NCI-H69 (cell line): ENCODE measurements around the gene ACSL3.
"Not testable (repeated sequence)": the region's sequence is repeated elsewhere in the genome, so short reads cannot be mapped to it uniquely, and the experiment has no call there.

Experiments used
- DNase-seq: peaks from one replicate; lab custom pipeline; 2025; lab: John Stamatoyannopoulos, UW

Gene ACSL3

GRCh38 chr2:222860740-222861410 is at the start of gene ACSL3:
ACSL3 (plus strand) TSS chr2:222861036; CDS start chr2:222908773, 47,737 bp downstream.
- DNase-seq, result peak; percentile 94

- no peak for DNase-seq
Measured at GRCh38 chr2:222811828-222812227, 49.0 kb upstream of the ACSL3 start.

- DNase-seq, result no peak
Measured at GRCh38 chr2:222813177-222813843, 47.5 kb upstream of the ACSL3 start.

GRCh38 chr2:222819722-222820333 is 41.0 kb upstream of the ACSL3 start:
- DNase-seq, result no peak

- DNase-seq, result no peak
Measured at GRCh38 chr2:222823183-222823930, 37.5 kb upstream of the ACSL3 start.

- no peak for DNase-seq
Measured at GRCh38 chr2:222825031-222825430, 35.8 kb upstream of the ACSL3 start.

GRCh38 chr2:222827417-222827816 is 33.4 kb upstream of the ACSL3 start:
- no peak for DNase-seq

- DNase-seq, result no peak
Measured at GRCh38 chr2:222828572-222828971, 32.3 kb upstream of the ACSL3 start.

- DNase-seq, result no peak
Measured at GRCh38 chr2:222830164-222830563, 30.7 kb upstream of the ACSL3 start.

GRCh38 chr2:222833410-222833809 is 27.4 kb upstream of the ACSL3 start:
- DNase-seq, result peak; percentile 3

GRCh38 chr2:222835143-222835822 is 25.6 kb upstream of the ACSL3 start:
- DNase-seq, result peak; percentile 56

GRCh38 chr2:222835823-222836151 is 25.0 kb upstream of the ACSL3 start:
- no peak for DNase-seq

- no peak for DNase-seq
Measured at GRCh38 chr2:222837643-222838056, 23.2 kb upstream of the ACSL3 start.

GRCh38 chr2:222840060-222840802 is 20.6 kb upstream of the ACSL3 start:
- no peak for DNase-seq

- DNase-seq, result peak; percentile 47
Measured at GRCh38 chr2:222842491-222843174, 18.2 kb upstream of the ACSL3 start.

- DNase-seq, result no peak
Measured at GRCh38 chr2:222844323-222844722, 16.5 kb upstream of the ACSL3 start.

GRCh38 chr2:222845314-222845713 is 15.5 kb upstream of the ACSL3 start:
- not testable (repeated sequence) for DNase-seq

GRCh38 chr2:222846003-222846402 is 14.8 kb upstream of the ACSL3 start:
- no peak for DNase-seq

GRCh38 chr2:222848031-222848430 is 12.8 kb upstream of the ACSL3 start:
- not testable (repeated sequence) for DNase-seq

GRCh38 chr2:222848862-222849261 is 12.0 kb upstream of the ACSL3 start:
- no peak for DNase-seq
